ENCODE measurements around the gene CFAP107. TPM values are rescaled to one million over a fixed set of nuclear protein-coding genes. Genes with fewer than 3 reads are reported as not detected.

Gene CFAP107
- total and polyA plus RNA-seq, 2 of the 4 experiments (the other 2 are of a cell fraction), result not detected

- in situ Hi-C loops (cut with MboI; ENCODE audit: low sequenced_read_pairs), result no loop called here
- intact Hi-C loops (cut with micrococcal nuclease), result no loop called here
Measured at GRCh38 chr1:12709091-12709491, 36.9 kb upstream of the CFAP107 start.

More at GRCh38 chr1:12709091-12709491, 36.9 kb upstream of the CFAP107 start:
- dilution Hi-C loops (cut with HindIII; ENCODE audit: low sequenced_read_pairs, unreplicated experiment), result no loop called here
- H3K14ac ChIP-seq (replicated peaks; ENCODE audit: low read depth, low read length), result no peak overlapping the region
- ATAC-seq (ENCODE audit: low read depth) (no peak), DNase-seq (no peak)
- H2AFZ ChIP-seq (replicated peaks; ENCODE audit: low read length, poor library complexity), result no peak overlapping the region
- H2AK5ac ChIP-seq (ENCODE audit: low read depth, low read length), result no peak overlapping the region
- no peak overlapping the region for H3K56ac ChIP-seq (ENCODE audit: extremely low read depth, insufficient read depth, low read length)
- H3K4me1 ChIP-seq (ENCODE audit: control insufficient read depth, insufficient read depth, low read length), result no peaks in the 10 kb centered on the region
- BruUV-seq (replicated peaks), result no TSS peak
- ChIA-PET CTCF (no interaction called here), POLR2A (ENCODE audit: unreplicated experiment) (no interaction called here)
- H3K18ac ChIP-seq (ENCODE audit: low read depth, low read length), result no peak overlapping the region
- no peak overlapping the region for H3K9ac ChIP-seq (ENCODE audit: low read depth, low read length)
- H4K5ac ChIP-seq (ENCODE audit: low read depth, low read length), result no peak overlapping the region
- TF ChIP-seq MXI1 (IDR thresholded peaks at IDR 0.05; ENCODE audit: borderline replicate concordance, low read depth, low read length) (no peak), ELK1 (IDR thresholded peaks at IDR 0.05; ENCODE audit: borderline replicate concordance, low read depth, low read length) (no peak), CTCF (conservative IDR thresholded peaks at IDR 0.05; ENCODE audit: low read depth, low read length) (no peak), RCOR1 (IDR thresholded peaks at IDR 0.05; ENCODE audit: insufficient replicate concordance, low read length) (no peak), BHLHE40 (IDR thresholded peaks at IDR 0.05; ENCODE audit: low read depth, low read length) (no peak), SMC3 (IDR thresholded peaks at IDR 0.05; ENCODE audit: low read depth, low read length) (no peak), MAFK (IDR thresholded peaks at IDR 0.05; ENCODE audit: low read depth, low read length) (no peak), RAD21 (IDR thresholded peaks at IDR 0.05; ENCODE audit: low read length) (no peak), USF2 (IDR thresholded peaks at IDR 0.05; ENCODE audit: low read depth, low read length) (no peak), FOS (IDR thresholded peaks at IDR 0.05; ENCODE audit: low read depth, low read length) (no peak), CHD1 (IDR thresholded peaks at IDR 0.05; ENCODE audit: low read depth, low read length) (no peak), RFX5 (IDR thresholded peaks at IDR 0.05; ENCODE audit: low read depth, low read length) (no peak), POLR2A (IDR thresholded peaks at IDR 0.05; ENCODE audit: low read depth, low read length) (no peak), CEBPB (IDR thresholded peaks at IDR 0.05; ENCODE audit: low read depth, low read length) (no peak), MAZ (IDR thresholded peaks at IDR 0.05; ENCODE audit: borderline replicate concordance, low read depth, low read length) (no peak), NFE2L2 (IDR thresholded peaks at IDR 0.05; ENCODE audit: low read depth, low read length) (no peak)
- no peak overlapping the region for H3K4me3 ChIP-seq (ENCODE audit: insufficient read depth, low read depth, low read length)
- H4K8ac ChIP-seq (ENCODE audit: low read depth in 2 of 2, low read length in 2 of 2), result no peak overlapping the region
- no peak overlapping the region for H3K4me2 ChIP-seq (ENCODE audit: low read depth, low read length)
- WGBS, 2 experiments (ENCODE audit: extremely low coverage in 2 of 2, insufficient read length in 1 of 2), result 0% methylated on average over 1 of the region's 1 CpG; no CpG with 5 or more reads in 1 of the 2 experiments
- no peak overlapping the region for H2AK9ac ChIP-seq (replicated peaks; ENCODE audit: low read depth, low read length, poor library complexity)
- no peak overlapping the region for H2BK20ac ChIP-seq (ENCODE audit: low read depth, low read length)
- H4K20me1 ChIP-seq (ENCODE audit: insufficient read depth, low read length), result no peaks in the 10 kb centered on the region
- no peak overlapping the region for H3K27ac ChIP-seq (ENCODE audit: insufficient read depth, low read length)
- H2BK15ac ChIP-seq (ENCODE audit: low read depth, low read length), result no peak overlapping the region
- no peaks in the 10 kb centered on the region for H3K9me1 ChIP-seq (ENCODE audit: insufficient read depth, low read length)
- H3K27me3 ChIP-seq (ENCODE audit: control insufficient read depth, insufficient read depth, low read length), result no peaks in the 10 kb centered on the region
- no peak overlapping the region for H2BK120ac ChIP-seq (ENCODE audit: low read depth, low read length)
- no peaks in the 10 kb centered on the region for H3K79me1 ChIP-seq (ENCODE audit: low read depth in 1 of 2, low read length in 2 of 2)
- no peak overlapping the region for H2BK5ac ChIP-seq (ENCODE audit: low read depth, low read length, poor library complexity, severe bottlenecking)
- no peak overlapping the region for H3K23ac ChIP-seq (ENCODE audit: low read depth, low read length)
- H3K9me3 ChIP-seq (ENCODE audit: control insufficient read depth, insufficient read depth, low read length), result no peaks in the 10 kb centered on the region
- no peak overlapping the region for H3K4ac ChIP-seq (ENCODE audit: low read depth, low read length)
- H4K91ac ChIP-seq (ENCODE audit: insufficient read depth, low read depth, low read length), result no peak overlapping the region
- H3K36me3 ChIP-seq (ENCODE audit: control insufficient read depth, insufficient read depth, low read length), result no peaks in the 10 kb centered on the region

Measured in IMR-90 (cell line).